NCI-H2171 (cell line): ENCODE measurements around the gene FBXO46.
"Not testable (repeated sequence)": the region's sequence is repeated elsewhere in the genome, so short reads cannot be mapped to it uniquely, and the experiment has no call there.

Experiments used
- DNase-seq: peaks from one replicate; lab custom pipeline; 2025; lab: John Stamatoyannopoulos, UW

Gene FBXO46

GRCh38 chr19:45766296-45766868 is 35.7 kb upstream of the FBXO46 start:
- no peak for DNase-seq

GRCh38 chr19:45765702-45766295 is 35.1 kb upstream of the FBXO46 start:
- DNase-seq = no peak

DNA sequence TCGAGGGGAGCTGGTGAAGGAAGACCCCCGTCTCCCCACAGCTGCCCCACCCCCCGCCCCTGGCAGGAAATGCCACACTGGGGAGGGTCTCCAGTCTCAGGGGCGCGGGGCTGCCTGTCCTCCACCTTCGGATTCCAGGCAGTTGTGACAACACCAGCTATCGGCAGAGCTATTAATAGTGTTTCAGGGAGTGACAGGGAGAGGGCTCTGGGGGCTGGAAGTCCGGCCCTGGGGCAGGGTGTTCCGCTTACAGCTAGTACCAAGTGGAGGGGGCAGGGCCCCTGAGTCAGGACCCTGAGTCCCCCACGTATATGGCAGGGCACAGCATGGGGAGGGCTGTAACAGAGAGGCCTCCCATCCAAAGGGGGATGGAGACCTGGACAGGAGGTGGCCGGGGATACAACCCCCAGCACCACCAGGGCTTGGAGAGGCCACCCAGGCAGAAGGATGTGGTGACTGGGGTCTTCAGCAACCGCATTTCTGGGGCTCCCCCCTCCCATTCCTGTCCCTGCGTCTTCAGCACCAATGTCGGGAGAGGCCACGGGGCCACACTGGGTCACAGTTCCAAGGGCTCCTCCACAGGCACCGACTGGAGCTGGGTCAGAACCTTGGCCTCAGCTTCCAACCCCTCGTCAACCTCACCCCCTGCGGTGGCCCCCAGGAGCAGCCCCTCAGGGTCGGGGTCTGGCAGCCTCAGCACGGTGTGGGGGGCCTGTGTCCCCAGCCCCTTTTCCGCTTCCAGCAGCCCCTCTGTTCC is 34.4 kb upstream of the FBXO46 start:
- no peak for DNase-seq

DNA sequence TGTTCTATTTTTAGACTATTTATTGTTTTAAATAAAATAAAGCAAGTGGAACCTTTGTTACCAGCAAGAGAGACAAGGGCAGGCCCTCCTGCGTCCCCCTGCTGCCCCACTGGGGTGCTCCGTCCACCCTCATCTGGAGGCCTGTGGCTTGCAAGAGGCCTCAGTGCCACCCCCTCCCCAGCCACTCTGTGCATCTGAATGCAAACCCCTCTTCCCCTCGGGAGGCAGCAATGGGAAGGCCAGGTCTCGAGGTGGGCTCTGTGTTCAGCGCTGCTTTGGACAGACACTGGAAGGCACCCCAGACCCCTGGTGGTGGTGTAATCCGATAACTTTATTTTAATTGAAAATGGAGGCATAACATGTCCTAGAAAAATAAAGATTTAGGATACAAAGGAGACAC is 33.8 kb upstream of the FBXO46 start:
- no peak for DNase-seq

- no peak for DNase-seq
Observed at GRCh38 chr19:45763691-45764294, 33.1 kb upstream of the FBXO46 start.

GRCh38 chr19:45762870-45763631 is 32.4 kb upstream of the FBXO46 start:
- no peak for DNase-seq

DNA sequence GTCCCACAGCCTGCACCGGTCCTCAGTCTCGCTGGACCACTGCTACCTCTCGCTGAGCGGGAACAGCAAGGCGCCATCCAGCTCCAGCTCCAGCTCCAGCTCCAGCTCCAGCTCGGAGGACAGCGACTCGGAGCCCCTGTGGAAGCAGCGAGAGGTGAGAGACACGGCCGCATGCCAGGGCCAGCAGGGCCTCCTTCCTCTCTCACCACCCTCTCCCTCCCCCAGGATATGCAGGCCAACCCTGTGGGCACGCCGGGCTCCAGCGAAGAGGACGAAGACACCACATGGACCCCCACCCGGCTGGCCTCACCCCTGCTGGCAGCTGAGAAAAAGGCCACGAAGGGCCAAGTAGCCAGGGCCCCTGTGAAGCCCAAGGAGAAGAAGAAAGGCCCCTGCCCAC is 31.0 kb upstream of the FBXO46 start:
- no peak for DNase-seq

DNA sequence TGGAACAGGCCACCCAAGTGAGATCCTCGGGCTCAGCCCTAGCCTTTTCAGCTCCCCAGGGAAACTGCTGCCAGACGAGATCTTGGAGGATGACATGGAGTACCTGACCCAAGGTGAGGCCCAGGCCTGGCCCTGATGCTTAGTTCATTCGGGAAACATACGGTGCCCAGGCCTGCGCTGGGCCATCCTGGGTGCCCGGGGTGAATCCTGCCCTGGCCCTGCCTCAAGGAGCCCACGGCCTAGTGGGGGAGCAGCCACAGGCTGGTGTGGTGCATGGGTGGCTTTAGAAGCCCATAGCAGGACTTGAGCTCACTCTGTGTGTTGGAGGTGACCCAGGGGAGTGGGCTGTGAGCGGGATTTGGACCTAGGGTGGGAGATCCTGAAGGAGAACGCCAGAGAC is 28.2 kb upstream of the FBXO46 start:
- DNase-seq = no peak

GRCh38 chr19:45757695-45758094 is 27.0 kb upstream of the FBXO46 start:
- no peak for DNase-seq

DNA sequence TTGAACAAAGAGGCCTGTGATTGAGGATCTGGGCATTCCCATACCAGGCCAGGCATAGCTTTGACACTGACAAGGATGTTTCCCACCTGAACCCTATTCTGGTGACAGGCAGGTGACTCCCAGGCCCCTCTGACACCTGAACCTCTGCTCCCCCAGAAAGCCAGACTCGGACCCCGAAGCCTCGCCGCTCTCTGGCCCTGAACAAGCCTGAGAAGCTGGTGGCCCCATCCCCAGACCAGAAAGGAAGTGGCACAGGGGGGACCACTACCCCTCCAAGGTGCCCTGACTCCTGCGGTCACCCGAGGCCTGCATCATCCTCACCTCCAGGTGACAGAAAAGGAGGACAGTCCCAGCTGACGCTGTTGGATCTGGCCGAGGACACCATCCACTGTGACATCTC is 23.6 kb upstream of the FBXO46 start:
- no peak for DNase-seq

- no peak for DNase-seq
Observed at GRCh38 chr19:45753548-45753947, 22.9 kb upstream of the FBXO46 start.

GRCh38 chr19:45752639-45753038 is 21.9 kb upstream of the FBXO46 start:
- peak; percentile 25 for DNase-seq

GRCh38 chr19:45751483-45751882 is 20.8 kb upstream of the FBXO46 start:
- not testable (repeated sequence) for DNase-seq

GRCh38 chr19:45747513-45747912 is 16.8 kb upstream of the FBXO46 start:
- no peak for DNase-seq

DNA sequence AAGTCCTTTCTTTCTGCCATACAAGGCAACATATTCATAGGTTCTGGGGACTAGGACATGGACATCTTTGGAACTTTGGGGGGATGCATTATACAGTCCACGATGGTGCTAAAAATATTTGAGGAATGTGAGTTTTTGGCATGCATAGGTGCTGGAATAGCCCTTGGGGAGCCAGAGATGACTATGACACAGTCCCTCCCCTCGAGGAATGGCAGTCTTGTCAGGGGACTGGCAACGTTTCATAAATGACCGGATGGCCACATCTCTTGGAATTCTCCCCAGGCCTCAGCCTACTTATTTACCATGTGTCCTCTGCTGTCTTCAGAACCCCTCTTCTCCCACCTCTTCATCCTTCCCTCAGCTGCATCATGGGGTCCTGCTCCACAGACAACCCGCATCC is 16.2 kb upstream of the FBXO46 start:
- DNase-seq = no peak

DNA sequence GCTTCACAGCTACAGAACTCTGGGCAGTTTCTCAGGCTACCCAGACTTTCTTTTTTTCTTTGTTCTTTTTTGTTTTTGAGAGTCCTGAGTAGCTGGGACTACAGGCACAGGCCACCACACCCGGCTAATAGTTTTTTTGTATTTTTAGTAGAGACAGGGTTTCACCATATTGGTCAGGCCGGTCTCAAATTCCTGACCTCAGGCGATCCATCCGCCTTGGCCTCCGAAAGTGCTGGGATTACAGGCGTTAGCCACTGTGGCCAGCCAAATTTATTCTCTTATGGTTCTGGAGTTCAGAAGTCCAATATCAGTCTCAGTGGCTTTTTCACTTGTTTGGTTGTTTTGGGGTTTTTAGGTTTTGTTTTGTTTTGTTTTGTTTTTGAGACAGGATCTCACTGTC is 14.9 kb upstream of the FBXO46 start:
- no peak for DNase-seq

GRCh38 chr19:45742969-45743368 is 12.3 kb upstream of the FBXO46 start:
- DNase-seq = no peak

DNA sequence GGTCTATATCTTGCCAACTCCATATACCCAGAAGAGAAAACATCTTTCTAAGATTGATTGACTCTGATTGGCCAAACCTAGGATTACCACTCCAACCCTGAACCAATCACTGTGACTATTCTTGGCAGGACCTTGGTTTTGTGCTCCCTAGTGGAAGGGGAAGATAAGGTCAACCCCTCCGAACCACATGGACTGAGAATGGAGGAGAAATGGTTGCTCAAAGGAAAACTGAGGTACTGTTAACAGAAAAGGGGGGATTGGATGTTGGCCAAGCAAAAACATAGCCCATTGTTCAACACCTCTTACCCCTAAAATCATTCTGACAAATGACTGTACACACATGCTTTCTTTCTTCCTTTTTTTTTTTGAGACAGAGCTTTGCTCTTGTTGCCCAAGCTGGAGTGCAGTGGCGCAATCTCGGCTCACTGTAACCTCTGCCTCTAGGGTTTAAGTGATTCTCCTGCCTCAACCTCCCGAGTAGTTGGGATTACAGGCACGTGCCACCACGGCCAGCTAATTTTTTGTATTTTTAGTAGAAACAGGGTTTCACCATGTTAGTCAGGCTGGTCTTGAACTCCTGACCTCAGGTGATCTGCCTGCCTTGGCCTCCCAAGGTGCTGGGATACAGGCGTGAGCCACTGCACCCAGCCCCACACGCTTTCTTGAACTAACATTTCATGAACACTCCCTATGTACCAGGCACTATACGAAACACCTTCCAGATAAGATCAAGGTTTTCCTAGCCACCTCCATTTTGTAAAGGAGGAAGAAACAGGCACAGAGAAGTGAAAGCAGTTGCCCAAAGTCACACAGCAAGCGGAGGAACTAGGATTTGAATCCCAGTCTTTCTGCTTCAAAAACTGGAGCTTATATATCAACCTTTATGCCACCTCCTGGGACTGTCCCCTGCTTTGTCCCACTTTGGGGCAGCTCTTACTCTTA is 9.1 kb upstream of the FBXO46 start:
- DNase-seq = no peak

- no peak for DNase-seq
Observed at GRCh38 chr19:45733160-45733810, 2.6 kb upstream of the FBXO46 start, which contains the start of gene MEIOSIN. MEIOSIN (plus strand) TSS chr19:45733439; CDS start chr19:45735377, 1,938 bp downstream.

DNA sequence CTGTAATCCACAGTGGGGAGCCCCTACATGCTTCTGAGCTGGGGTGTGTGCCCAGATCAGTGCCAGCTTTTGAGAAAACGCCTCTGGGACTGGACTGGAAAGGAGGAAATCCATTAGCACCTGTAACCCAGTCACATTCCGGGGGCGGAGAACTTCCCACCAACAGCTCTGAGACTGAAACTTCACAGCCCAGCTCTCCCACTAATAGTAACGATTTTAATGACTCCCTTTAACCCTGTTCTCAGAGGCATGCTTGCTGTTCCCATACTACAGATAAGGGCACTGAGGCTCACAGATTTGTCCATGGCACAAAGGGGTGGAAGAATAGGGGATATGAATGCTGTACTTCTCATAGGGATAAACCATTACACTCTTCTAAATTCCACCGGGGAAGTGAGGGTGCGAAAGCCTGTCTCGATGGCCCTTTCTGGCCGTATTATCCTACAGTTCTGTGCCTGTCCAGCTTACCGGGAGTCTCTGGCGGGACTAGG is 851 bp downstream of the FBXO46 start:
- no peak for DNase-seq
